HG03097 (cell line): Measurements from ENCODE around the gene CD79A.

Experiments used
- ATAC-seq: cut with Tn5 transposase; IDR thresholded peaks from one replicate; pipeline ENCODE4 v1.9.1; 2021; ENCODE audit not compliant: unreplicated experiment, low FRiP score

Gene CD79A

DNA sequence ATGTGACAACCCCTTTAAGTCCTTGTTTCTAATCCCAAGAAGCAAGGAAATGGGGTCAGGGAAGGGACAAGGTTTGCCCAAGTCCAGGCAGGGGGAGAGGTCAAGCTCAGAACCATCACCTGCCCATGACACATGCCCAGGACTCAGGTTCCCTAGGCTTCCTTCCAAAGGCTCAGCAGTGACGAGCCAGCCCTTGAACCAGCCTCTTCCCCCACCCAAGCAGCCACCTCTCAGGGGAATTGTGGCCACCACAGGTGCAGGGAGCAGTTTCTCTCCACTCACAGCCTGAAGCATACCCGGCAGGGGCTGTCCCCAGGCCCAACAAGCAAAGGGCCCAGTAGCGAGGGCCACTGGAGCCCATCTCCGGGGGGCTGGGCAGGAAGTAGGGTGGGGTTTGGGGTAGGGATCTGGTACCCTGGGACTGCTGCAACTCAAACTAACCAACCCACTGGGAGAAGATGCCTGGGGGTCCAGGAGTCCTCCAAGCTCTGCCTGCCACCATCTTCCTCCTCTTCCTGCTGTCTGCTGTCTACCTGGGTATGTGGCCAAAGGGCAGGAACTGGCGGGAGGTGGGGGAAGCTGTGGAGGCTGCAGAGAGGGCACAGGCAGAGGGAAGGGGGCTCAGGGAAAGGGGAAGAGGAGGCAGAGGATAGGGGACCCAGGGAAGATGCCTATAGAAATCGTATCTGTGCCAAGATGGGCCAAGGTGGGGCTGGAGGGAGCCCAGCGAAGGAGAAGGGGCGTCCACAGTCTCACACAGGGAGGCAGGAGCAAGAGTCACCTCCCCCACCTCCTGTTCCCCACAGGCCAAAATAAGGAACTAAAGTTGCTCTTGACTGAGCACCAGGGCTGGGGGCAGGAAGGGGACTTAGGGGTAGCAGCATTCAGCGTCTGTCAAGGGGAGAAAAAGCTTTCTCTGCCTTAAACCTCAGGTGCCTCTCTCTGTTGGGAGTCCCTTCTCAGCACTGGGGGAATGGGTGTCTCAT is at the start of gene CD79A:
CD79A (plus strand) TSS at position 433 of the 986 bp plus-strand sequence; CDS start at position 459, 26 bp downstream.
- peak; percentile 55 for ATAC-seq

GRCh38 chr19:41837981-41838708 is 38.9 kb upstream of the CD79A start:
- ATAC-seq, result no peak

DNA sequence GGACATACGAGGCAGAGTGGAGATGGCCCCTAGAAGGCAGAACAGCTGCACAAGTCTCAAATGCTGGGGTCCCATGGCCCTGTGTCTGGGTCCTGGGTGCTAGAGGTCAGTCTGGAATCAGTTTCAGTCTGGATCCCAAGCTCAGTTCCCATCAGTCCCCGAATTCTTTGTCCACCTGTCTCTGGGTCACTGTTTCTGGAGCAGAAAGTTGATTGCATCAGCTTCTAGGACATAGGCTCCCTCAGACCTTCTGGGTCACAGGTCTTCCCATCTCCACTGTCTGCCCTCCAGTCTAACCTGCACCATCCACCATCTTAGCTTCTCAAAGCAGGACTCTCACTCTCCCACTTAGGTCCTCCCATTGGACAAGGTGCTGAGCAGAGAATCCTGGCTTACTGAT is 37.9 kb upstream of the CD79A start:
- no peak for ATAC-seq

- no peak for ATAC-seq
Observed at GRCh38 chr19:41843371-41843770, 33.7 kb upstream of the CD79A start.

- ATAC-seq, result no peak
Observed at GRCh38 chr19:41844601-41845000, 32.5 kb upstream of the CD79A start, which contains the start of gene LYPD4. LYPD4 (minus strand) TSS chr19:41844683; CDS start chr19:41839285, 5,398 bp downstream.

- no peak for ATAC-seq
Observed at GRCh38 chr19:41845001-41845050, 32.3 kb upstream of the CD79A start, which contains the start of gene DMRTC2. DMRTC2 (plus strand) TSS chr19:41845042; CDS start chr19:41847429, 2,387 bp downstream.

GRCh38 chr19:41845051-41845590 is 32.0 kb upstream of the CD79A start:
- no peak for ATAC-seq

DNA sequence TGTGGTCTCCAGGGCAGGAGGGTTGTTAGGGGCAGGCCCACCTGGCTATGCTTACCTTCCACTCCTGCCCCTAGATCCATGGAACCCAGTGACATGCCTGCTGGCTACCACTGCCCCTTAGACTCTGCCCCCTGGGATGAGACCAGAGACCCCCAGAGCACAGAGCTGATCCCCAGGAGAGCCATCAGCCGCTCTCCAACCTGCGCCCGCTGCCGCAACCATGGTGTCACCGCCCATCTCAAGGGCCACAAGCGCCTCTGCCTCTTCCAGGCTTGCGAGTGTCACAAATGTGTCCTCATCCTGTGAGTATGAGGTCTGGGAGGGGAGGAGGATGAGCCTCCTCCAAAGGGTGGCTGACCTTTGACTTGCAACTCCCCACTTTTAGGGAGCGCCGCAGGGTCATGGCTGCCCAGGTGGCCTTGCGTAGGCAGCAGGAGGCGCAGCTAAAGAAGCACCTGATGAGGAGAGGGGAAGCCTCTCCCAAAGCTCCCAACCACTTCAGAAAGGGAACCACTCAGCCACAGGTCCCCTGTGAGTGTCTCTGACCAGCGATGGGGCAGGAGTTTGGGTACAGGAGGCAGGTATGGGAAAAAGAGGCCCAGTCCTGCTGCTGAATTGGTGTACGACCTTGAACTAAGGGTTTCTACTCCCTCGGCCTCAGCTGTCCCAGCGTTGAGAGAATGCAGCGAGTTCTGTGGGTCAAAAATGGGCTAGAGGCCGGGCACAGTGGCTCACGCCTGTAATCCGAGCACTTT is 29.6 kb upstream of the CD79A start:
- ATAC-seq, result no peak

DNA sequence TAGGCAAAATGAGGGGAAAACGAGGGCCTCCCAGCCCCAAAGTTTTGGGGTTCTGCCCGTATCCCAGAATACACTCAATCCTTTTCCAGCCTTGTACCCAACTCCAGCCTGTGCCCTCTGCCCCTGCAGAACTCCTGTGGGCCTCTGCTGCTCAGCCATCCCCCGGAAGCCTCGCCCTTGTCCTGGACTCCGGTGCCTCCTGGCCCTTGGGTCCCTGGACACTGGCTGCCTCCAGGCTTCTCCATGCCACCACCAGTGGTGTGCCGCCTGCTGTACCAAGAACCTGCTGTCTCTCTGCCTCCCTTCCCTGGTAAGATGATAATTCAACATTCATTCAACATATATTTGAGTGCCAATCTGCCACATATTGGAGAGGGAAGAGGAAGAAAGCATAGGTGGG is 28.4 kb upstream of the CD79A start:
- no peak for ATAC-seq

DNA sequence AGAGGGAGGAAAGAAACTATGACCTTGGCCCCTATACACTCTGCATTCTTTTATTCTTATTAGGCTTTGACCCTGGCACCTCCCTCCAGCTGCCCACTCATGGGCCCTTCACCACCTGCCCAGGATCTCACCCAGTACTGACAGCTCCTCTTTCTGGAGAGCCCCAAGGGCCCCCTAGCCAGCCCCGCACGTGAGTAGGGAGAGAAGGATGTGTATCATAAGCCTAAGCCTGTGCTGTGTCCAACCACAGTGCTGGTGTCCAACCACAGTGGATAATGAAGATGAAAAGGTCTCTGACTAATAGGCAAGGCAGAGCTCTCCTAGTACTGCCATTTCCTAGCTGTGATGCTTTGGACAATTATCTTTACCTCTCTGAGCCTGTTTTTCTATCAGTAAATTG is 28.0 kb upstream of the CD79A start:
- no peak for ATAC-seq

DNA sequence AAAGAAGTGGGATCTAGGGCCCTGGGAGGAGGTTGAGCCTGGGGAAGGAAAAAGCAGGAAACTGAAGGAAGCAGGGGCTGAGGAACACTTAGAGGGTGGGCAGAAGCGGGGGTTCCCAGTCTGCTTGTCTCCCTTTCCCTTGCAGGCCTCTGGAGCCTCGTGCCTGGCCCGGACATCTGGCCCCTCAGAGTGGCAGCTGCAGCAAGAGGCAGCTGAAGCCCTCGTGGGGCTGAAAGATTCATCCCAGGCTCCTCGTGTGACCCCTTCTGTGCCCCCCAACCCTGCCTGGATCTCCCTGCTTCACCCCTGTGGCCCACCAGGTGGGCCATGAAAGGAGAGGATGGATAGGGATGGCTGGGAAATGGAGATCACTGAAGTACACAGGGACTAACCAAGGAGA is 26.7 kb upstream of the CD79A start:
- ATAC-seq, result no peak

DNA sequence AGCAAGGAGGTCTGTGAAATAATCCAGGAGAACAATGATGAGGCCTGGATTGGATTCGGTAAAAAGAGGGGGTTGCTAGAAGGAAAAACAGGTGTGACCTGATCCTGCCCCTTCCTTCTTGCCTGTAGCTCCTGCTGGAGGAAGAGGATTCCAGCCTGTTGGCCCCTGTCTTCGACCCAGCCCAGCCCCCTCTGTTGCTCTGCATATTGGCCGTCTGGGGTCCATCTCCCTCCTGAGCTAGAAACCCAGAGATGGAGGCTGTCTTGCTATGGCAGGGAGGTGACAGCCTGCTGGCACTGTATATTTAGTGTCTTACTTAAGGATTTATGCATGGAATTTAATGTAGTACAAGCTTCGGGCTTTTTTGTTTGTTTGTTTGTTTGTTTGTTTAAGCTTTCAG is 25.6 kb upstream of the CD79A start:
- no peak for ATAC-seq

- ATAC-seq, result no peak
Observed at GRCh38 chr19:41853344-41853743, 23.7 kb upstream of the CD79A start.

- ATAC-seq, result no peak
Observed at GRCh38 chr19:41853768-41854167, 23.3 kb upstream of the CD79A start.

- ATAC-seq, result no peak
Observed at GRCh38 chr19:41859213-41859617, 17.9 kb upstream of the CD79A start.

- peak; percentile 82 for ATAC-seq
Observed at GRCh38 chr19:41859618-41860418, 17.3 kb upstream of the CD79A start, which contains the start of gene RPS19. RPS19 (plus strand) TSS chr19:41860255; CDS start chr19:41860775, 520 bp downstream.

GRCh38 chr19:41860419-41861115 is 16.5 kb upstream of the CD79A start:
- no peak for ATAC-seq

DNA sequence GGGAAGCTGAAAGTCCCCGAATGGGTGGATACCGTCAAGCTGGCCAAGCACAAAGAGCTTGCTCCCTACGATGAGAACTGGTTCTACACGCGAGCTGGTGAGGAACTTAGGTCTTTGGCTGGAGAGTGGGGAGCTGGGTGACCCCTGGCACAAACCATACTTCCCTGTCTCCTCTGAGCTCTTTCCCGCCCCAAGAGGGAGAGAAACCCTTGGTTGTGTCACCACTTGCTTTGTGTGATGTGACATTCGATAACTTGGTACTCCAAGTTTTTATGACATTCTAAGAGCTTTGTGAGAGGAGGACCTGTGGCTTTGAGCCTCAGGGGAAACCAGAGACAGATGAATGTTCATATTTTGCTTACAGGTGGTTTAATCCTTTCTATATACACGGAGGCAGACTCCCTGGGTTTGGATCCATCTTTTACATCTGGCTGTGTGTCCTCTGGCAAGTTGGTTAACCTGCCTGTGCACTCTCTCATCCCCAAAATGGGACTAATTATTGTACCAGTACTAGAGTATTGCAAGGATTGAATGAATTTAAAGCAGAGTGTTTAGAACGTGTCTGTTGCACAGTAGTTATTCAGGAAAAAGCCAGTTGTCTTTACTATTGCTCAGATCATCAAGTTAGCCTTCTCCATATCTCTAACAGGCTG is 15.8 kb upstream of the CD79A start:
- ATAC-seq, result no peak

DNA sequence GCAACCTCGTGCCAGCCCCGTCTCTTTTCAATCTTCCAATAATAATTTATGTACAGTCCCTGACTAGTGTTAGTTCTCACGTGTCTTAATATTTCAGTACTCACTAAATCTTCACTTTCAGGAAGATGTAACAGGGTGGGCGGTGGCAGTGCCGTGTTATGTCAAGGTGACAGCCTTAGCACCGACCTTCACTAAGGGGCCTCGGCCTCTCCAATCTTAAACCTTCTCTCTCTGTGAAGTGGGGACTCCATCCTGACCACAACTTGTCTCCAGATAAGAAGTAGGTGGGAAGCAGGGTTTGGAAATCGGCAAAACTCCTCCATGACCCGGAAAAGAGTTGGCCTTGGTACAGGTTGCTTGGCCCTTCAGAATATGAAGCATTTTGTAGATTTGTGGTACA is 15.2 kb upstream of the CD79A start:
- no peak for ATAC-seq
